ENCODE results near the gene HES1. TPM values are rescaled to one million over a fixed set of nuclear protein-coding genes. Genes with fewer than 3 reads are reported as not detected.

HES1 gene
- total and polyA plus RNA-seq, 7 donors: 6.5 to 33.3 (median 10.9) TPM

DNA sequence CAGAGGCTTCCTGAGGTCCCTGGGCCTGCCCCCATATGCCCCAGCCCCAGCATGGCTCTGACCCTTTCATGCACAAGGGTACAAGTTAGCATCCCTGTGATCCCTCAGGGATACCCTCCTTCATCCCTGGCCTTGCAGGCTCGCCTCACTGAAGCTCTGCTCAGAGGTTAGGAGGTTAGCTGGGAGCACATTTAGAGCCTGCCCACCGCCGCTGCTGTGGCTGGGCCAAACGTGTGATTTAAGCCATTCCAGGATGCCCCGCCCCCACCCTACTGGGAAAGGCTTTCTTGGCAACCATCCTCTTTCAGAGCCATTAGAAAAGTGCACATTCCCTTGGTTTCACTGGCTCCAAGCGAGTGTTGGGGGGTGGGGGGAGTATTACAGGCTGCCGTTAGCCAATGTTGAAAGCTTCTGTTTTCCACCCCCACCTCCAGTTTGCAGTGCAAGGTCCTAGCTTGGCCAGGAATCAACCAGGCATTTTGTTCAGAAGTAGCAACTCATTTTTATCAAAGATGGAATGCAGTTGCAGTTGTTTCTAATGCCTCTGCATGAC is 6.3 kb upstream of the HES1 start:
- intact Hi-C loops (cut with DNase I): loop anchor here in 1 of 2 donors (5.0 kb wide), 1 partner anchor 257 kb away; no protein-coding TSS in a partner anchor
- ATAC-seq: no peak
- H3K27me3 ChIP-seq (ENCODE audit: insufficient read depth in 3 of 3, low read length in 2 of 3): no peaks in the 10 kb centered on the region
- H3K36me3 ChIP-seq (ENCODE audit: insufficient read depth in 1 of 2, low read depth in 1 of 2): no peaks in the 10 kb centered on the region
- peaks cover 22% of the 10 kb centered on the region for H3K4me1 ChIP-seq
- WGBS, 3 donors: 40 to 53% (median 43%) methylated on average over 7 of the region's 7 CpGs
- no peak overlapping the region for H3K4me3 ChIP-seq
- no peaks in the 10 kb centered on the region for H3K9me3 ChIP-seq
- TF ChIP-seq, protein P1, sequence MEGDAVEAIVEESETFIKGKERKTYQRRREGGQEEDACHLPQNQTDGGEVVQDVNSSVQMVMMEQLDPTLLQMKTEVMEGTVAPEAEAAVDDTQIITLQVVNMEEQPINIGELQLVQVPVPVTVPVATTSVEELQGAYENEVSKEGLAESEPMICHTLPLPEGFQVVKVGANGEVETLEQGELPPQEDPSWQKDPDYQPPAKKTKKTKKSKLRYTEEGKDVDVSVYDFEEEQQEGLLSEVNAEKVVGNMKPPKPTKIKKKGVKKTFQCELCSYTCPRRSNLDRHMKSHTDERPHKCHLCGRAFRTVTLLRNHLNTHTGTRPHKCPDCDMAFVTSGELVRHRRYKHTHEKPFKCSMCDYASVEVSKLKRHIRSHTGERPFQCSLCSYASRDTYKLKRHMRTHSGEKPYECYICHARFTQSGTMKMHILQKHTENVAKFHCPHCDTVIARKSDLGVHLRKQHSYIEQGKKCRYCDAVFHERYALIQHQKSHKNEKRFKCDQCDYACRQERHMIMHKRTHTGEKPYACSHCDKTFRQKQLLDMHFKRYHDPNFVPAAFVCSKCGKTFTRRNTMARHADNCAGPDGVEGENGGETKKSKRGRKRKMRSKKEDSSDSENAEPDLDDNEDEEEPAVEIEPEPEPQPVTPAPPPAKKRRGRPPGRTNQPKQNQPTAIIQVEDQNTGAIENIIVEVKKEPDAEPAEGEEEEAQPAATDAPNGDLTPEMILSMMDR (IDR thresholded peaks at IDR 0.05): no peak
- no peak overlapping the region for H3K27ac ChIP-seq
- DNase-seq: peak in 1 of 2 donors; percentile 21

- no peaks in the 10 kb centered on the region for H3K9me3 ChIP-seq
- H3K4me3 ChIP-seq: no peak overlapping the region
- ATAC-seq (no peak), DNase-seq (no peak)
- peaks cover 22% of the 10 kb centered on the region for H3K4me1 ChIP-seq
- intact Hi-C loops (cut with DNase I): loop anchor here in 1 of 2 donors (5.0 kb wide), 1 partner anchor 258 kb away; no protein-coding TSS in a partner anchor
- H3K36me3 ChIP-seq (ENCODE audit: insufficient read depth in 1 of 2, low read depth in 1 of 2): no peaks in the 10 kb centered on the region
- TF ChIP-seq, protein P1 (IDR thresholded peaks at IDR 0.05): no peak
- H3K27ac ChIP-seq: no peak overlapping the region
- 58 to 70% (median 70%) methylated on average over 2 of the region's 2 CpGs for WGBS, 3 donors
- H3K27me3 ChIP-seq (ENCODE audit: insufficient read depth in 3 of 3, low read length in 2 of 3): no peaks in the 10 kb centered on the region
Observed at GRCh38 chr3:194130188-194130587, 5.8 kb upstream of the HES1 start.

DNA sequence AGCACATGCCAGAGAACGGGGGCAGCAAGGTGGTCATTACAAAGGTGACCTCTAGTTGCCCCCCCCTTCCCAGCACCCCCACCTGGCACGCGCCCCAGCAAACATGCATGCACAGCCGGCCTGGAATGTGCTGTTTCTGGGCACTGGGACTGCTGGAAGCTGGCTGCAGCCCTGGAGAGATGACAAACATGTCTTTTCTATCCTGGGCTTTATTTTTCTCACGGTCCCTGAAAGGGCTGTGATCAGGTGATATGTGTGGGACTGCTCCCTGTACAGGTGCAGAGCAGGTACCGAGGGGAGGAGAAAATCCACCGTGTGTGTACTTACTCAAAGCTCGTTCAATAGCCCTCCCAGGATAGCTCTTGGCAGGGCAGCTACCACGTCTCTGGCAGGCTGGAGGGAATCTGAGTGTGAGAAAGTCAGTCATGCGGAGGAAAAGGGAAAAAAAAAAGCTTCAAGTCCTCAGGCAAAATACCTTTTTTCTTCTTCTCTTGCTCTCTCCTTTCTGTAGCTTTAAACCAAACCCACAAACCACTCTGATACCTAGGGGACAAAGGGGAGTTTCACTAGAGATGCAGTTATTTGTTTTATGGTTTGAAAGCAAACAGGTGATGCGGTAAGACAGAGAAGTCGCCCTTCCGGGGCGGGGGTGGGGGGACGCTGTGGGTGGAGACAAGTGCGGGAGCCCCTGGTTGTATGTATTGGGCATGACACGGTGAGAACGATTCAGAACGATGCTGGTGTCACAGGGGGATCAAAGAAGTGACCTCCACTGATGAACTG is 5.0 kb upstream of the HES1 start:
- ATAC-seq (no peak), DNase-seq (peak in 1 of 2 donors; percentile 22)
- TF ChIP-seq, protein P1 (IDR thresholded peaks at IDR 0.05): no peak
- intact Hi-C loops (cut with DNase I): loop anchor here in 1 of 2 donors (5.0 kb wide), 1 partner anchor 259 kb away; no protein-coding TSS in a partner anchor
- Histone ChIP-seq H3K4me3 (no peak overlapping the region), H3K4me1 (peaks cover 27% of the 10 kb centered on the region), H3K9me3 (no peaks in the 10 kb centered on the region), H3K27ac (no peak overlapping the region), H3K27me3 (ENCODE audit: insufficient read depth in 3 of 3, low read length in 2 of 3) (no peaks in the 10 kb centered on the region), H3K36me3 (ENCODE audit: insufficient read depth in 1 of 2, low read depth in 1 of 2) (no peaks in the 10 kb centered on the region)
- WGBS, 3 donors: 24 to 40% (median 26%) methylated on average over 19 of the region's 19 CpGs

GRCh38 chr3:194132465-194133286 is 3.3 kb upstream of the HES1 start:
- no peaks in the 10 kb centered on the region for H3K36me3 ChIP-seq (ENCODE audit: insufficient read depth in 1 of 2, low read depth in 1 of 2)
- DNase-seq (no peak), ATAC-seq (no peak)
- peak overlapping the region; percentile 99 for H3K27ac ChIP-seq
- TF ChIP-seq, protein P1 (IDR thresholded peaks at IDR 0.05): no peak
- WGBS, 3 donors: 75 to 85% (median 80%) methylated on average over 5 of the region's 5 CpGs
- H3K27me3 ChIP-seq (ENCODE audit: insufficient read depth in 3 of 3, low read length in 2 of 3): no peaks in the 10 kb centered on the region
- H3K4me1 ChIP-seq: peaks cover 27% of the 10 kb centered on the region
- H3K4me3 ChIP-seq: no peak overlapping the region
- H3K9me3 ChIP-seq: no peaks in the 10 kb centered on the region
- intact Hi-C loops (cut with DNase I): loop anchor here in 1 of 2 donors (2.0 to 5.0 kb wide), 2 partner anchors 60 to 260 kb away; no protein-coding TSS in a partner anchor
